ENCODE data around the gene RNF41. TPM values are rescaled to one million over a fixed set of nuclear protein-coding genes. Genes with fewer than 3 reads are reported as not detected.

The RNF41 gene
- total and polyA plus RNA-seq, 11 donors, result 10.6 to 84.0 (median 53.3) TPM

DNA sequence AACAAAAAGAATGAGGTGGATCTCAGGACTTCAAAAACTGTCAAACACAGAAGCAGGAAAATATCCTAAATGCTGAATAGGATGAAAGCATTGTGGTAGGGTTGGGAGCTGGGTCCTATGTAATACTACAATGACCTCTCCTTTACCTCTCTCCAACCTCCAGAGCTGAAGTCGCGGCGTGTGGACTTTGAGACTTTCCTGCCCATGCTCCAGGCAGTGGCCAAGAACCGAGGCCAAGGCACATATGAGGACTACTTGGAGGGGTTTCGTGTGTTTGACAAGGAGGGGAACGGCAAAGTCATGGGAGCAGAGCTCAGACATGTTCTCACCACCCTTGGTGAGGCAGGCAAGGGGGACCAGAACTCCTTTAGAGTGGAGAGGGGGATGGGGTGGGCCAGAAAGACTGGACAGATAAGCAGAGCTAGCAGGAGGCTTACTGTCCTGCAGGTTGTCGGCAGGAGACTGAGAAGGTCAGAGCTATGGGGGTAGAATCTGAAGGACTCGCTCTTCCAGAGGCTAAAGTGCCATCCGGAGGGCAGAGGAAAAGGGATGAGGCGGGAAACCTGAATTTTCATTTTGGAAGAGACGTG lies 66.4 kb downstream of the RNF41 start:
- Histone ChIP-seq H3K4me3 (no peak overlapping the region), H3K9me3 (no peaks in the 10 kb centered on the region), H3K4me1 (peaks cover 4 to 46% (median 32%) of the 10 kb centered on the region in 12 donors), H3K27ac (no peak overlapping the region), H3K36me3 (peaks cover 0 to 12% (median 10%) of the 10 kb centered on the region in 9 donors), H3K27me3 (no peaks in the 10 kb centered on the region)
- ATAC-seq (no peak), DNase-seq (no peak)
- WGBS, 4 donors, result 86 to 94% (median 91%) methylated on average over 11 of the region's 11 CpGs
- intact Hi-C loops (cut with DNase I), result loop anchor here in 4 of 10 donors (5.0 kb wide), 2 partner anchors 33 to 38 kb away; partner anchors contain the start of genes RPL41 (in 3 of the 4) and ZC3H10 (in 3 of the 4)
- TF ChIP-seq, protein P1, sequence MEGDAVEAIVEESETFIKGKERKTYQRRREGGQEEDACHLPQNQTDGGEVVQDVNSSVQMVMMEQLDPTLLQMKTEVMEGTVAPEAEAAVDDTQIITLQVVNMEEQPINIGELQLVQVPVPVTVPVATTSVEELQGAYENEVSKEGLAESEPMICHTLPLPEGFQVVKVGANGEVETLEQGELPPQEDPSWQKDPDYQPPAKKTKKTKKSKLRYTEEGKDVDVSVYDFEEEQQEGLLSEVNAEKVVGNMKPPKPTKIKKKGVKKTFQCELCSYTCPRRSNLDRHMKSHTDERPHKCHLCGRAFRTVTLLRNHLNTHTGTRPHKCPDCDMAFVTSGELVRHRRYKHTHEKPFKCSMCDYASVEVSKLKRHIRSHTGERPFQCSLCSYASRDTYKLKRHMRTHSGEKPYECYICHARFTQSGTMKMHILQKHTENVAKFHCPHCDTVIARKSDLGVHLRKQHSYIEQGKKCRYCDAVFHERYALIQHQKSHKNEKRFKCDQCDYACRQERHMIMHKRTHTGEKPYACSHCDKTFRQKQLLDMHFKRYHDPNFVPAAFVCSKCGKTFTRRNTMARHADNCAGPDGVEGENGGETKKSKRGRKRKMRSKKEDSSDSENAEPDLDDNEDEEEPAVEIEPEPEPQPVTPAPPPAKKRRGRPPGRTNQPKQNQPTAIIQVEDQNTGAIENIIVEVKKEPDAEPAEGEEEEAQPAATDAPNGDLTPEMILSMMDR (IDR thresholded peaks at IDR 0.05), result no peak
- no peak for TF ChIP-seq POLR2A (IDR thresholded peaks at IDR 0.05)

DNA sequence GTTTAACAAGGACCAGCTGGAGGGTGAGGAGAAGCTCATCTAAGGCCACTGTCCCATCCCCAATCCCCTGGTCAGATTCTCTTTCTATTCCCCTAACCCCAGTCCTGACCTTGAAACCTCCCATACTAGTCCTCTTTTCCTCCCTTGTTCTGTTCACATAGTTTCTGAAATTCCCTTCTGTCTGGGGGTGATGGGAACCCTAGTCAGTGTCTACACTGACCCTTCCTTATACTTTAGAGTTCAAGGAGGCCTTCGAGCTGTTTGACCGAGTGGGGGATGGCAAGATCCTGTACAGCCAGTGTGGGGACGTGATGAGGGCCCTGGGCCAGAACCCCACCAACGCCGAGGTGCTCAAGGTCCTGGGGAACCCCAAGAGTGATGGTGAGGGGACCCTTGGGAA lies 66.9 kb downstream of the RNF41 start:
- H3K27me3 ChIP-seq, result no peaks in the 10 kb centered on the region
- intact Hi-C loops (cut with DNase I), result loop anchor here in 4 of 10 donors (5.0 kb wide), 2 partner anchors 33 to 38 kb away; partner anchors contain the start of genes RPL41 (in 3 of the 4) and ZC3H10 (in 3 of the 4)
- H3K36me3 ChIP-seq, result peaks cover 0 to 10% (median 6%) of the 10 kb centered on the region in 9 donors
- H3K4me1 ChIP-seq, result peaks cover 4 to 41% (median 27%) of the 10 kb centered on the region in 12 donors
- no peaks in the 10 kb centered on the region for H3K9me3 ChIP-seq
- H3K4me3 ChIP-seq, result no peak overlapping the region
- 90 to 94% (median 93%) methylated on average over 5 of the region's 5 CpGs for WGBS, 4 donors
- TF ChIP-seq, protein P1 (IDR thresholded peaks at IDR 0.05), result no peak
- TF ChIP-seq POLR2A (IDR thresholded peaks at IDR 0.05), result no peak
- no peak overlapping the region for H3K27ac ChIP-seq
- no peak for ATAC-seq
- DNase-seq, result no peak

DNA sequence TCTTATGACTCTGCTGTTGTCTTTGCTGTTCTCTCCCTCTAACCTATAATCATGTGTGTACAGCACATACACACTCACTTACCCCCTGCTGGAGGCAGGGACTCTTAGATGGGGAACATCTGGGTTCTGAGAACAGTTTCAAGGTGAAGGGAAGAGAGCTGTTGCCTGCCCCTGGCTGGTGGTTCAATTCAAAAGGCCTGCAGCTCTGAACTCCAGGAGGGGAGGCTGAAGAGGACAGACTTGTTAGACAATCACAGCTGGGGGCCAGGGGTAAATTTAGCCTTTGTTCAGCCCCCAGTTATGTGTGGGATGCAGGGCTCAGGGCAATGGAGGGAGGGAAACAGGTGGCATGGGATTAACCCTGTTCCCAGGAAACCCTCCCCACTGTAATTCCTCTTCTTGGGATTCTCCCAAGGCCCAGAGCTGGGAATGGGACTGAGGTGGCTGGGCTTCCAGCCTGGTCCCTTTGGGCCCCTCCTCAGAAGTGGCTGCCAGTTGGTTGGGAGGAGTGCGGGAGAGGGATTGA lies 67.4 kb downstream of the RNF41 start:
- Histone ChIP-seq H3K4me3 (no peak overlapping the region), H3K27ac (no peak overlapping the region), H3K36me3 (peaks cover 0 to 10% (median 1%) of the 10 kb centered on the region in 9 donors), H3K4me1 (peaks cover 4 to 36% (median 23%) of the 10 kb centered on the region in 12 donors), H3K27me3 (no peaks in the 10 kb centered on the region), H3K9me3 (no peaks in the 10 kb centered on the region)
- WGBS, 4 donors, result 88 to 97% (median 90%) methylated on average over 1 of the region's 1 CpG
- no peak for ATAC-seq
- DNase-seq, result no peak
- no peak for TF ChIP-seq POLR2A (IDR thresholded peaks at IDR 0.05)
- TF ChIP-seq, protein P1 (IDR thresholded peaks at IDR 0.05), result no peak
- intact Hi-C loops (cut with DNase I), result no loop called here

DNA sequence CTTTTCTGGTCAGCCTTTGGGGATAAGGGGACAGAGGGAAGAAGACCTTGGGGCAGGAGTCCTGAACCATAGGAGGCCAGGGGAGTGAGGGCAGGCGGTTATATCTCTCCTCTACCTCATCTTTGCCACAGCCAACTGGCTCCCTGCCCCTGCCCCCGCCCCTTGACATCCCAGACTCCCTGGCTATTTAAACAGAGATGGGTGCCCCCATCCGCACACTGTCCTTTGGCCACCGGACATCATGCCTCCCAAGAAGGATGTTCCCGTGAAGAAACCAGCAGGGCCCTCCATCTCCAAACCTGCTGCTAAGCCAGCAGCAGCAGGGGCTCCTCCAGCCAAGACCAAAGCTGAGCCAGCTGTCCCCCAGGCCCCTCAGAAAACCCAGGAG lies 68.0 kb downstream of the RNF41 start:
- no peak overlapping the region for H3K27ac ChIP-seq
- no peak for DNase-seq

More for the DNA sequence above, 68.0 kb downstream of the RNF41 start:
- Histone ChIP-seq H3K9me3 (no peaks in the 10 kb centered on the region), H3K27me3 (no peaks in the 10 kb centered on the region), H3K4me1 (peaks cover 4 to 36% (median 23%) of the 10 kb centered on the region in 12 donors), H3K36me3 (peaks cover 0 to 12% (median 0%) of the 10 kb centered on the region in 9 donors), H3K4me3 (no peak overlapping the region)
- WGBS, 4 donors, result 78 to 87% (median 82%) methylated on average over 5 of the region's 5 CpGs
- TF ChIP-seq POLR2A (IDR thresholded peaks at IDR 0.05), result no peak
- TF ChIP-seq, protein P1 (IDR thresholded peaks at IDR 0.05), result no peak
- intact Hi-C loops (cut with DNase I), result loop anchor here in 2 of 10 donors (2.0 kb wide), 1 partner anchor 25 kb away; the partner anchor contains the start of gene ESYT1 (in 2 of the 2)
- no peak for ATAC-seq

Data from heart left ventricle (tissue), 16 donors.